Stimulated activated CD8-positive, alpha-beta memory T cell treated with anti-CD3 and anti-CD28 coated beads, Interleukin-4, amount 100 ng/mL, for 4 hours (primary cell): ENCODE data around the gene ALDH1A3.
A peak's percentile ranks its signal among the peaks of the same experiment; 100 is the strongest.
"Not testable (repeated sequence)": the region's sequence is repeated elsewhere in the genome, so short reads cannot be mapped to it uniquely, and the experiment has no call there.

Source experiments
- DNase-seq, 2 donors: peaks; one replicate each; pipeline ENCODE4 v3.0.0-alpha.2; 2020; ENCODE audit warnings: low read depth in 2 of 2, low spot score in 1 of 2

Gene ALDH1A3

DNA sequence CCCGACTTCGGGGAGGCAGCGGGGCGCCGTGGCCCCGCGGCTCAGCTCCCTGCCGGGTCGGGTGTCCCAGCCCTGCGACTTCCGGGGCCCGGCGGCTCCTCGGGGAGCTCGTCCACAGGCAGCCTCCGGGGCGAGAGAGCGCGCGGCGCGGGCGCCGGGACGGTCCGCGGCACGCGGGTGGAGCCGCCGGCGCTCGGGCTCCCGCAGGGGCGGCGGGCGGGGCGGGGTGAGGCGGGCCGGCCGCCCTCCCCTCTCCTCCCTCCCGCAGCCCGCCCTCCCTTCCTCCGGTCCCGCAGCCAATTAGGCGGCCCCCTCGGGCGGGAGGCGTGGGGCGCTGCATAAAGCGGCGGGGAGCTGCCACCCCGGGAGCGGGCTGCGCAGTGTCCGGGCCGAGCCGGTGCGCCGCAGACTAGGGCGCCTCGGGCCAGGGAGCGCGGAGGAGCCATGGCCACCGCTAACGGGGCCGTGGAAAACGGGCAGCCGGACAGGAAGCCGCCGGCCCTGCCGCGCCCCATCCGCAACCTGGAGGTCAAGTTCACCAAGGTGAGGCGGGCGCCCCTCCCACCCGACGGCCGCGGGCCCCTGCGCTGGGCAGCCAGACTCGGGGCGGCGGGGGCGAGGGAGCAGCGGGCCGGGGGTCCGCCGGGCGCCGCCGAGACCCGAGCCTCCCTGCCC is at the start of gene ALDH1A3:
Gene ALDH1A3 (plus strand): TSS at position 368 of the 675 bp plus-strand sequence. CDS start 77 bp downstream, at position 445.
- no peak for DNase-seq

DNA sequence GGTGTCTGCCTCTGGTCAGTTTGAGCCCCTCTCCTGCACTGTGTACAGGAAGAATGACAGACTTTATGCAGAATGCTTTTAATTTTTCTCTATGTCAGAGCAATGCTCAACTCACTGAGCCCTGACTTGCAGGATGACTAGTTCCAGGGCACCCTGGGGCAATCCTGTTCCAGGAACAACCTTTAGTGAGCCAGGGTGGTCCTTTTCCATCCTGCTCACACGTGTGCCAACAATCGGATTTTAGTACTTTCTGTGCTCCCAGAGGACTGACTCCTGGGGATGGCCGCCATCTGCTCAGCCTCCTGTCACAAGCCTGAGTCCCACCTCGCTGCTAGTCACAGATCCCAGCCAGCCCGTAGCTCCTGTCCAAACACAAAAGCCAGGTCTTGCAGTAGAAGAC is 48.2 kb upstream of the ALDH1A3 start:
- DNase-seq, result no peak

DNA sequence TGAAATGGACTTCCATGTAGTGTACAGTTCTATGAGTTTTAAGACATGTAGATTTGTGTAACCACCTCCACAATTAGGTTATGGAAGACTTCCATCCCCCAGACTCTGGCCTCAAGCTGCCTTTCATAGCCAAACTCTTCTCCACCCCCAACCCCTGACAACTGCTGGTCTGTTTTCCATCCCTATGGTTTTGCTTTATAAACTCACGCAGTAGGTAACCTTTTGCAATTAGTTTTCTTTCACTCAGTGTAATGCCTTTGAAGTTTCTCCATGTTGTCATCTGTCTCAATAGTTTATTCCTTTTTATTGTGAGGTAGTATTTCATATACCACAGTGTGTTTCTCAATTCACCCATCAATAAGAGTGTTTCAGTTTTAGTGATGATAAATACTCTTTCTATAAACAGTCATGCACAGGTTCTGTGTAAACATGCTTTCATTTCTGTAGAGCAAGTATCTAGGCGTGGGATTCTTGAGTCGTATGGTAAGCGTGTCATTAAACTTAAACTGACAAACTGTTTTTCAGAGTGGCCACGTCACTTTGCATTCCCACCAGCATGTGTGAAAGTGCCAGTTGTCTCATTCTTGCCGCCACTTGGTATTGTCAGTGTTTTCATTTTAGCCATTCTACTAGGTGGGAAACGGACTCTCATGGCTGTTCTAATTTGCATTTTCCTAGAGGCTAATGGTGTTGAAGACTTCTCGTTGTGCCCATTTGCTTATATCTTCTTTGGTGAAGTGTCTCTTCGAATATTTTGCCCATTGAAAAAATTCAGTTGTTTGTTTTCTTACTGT is 47.3 kb upstream of the ALDH1A3 start:
- DNase-seq, result no peak

DNA sequence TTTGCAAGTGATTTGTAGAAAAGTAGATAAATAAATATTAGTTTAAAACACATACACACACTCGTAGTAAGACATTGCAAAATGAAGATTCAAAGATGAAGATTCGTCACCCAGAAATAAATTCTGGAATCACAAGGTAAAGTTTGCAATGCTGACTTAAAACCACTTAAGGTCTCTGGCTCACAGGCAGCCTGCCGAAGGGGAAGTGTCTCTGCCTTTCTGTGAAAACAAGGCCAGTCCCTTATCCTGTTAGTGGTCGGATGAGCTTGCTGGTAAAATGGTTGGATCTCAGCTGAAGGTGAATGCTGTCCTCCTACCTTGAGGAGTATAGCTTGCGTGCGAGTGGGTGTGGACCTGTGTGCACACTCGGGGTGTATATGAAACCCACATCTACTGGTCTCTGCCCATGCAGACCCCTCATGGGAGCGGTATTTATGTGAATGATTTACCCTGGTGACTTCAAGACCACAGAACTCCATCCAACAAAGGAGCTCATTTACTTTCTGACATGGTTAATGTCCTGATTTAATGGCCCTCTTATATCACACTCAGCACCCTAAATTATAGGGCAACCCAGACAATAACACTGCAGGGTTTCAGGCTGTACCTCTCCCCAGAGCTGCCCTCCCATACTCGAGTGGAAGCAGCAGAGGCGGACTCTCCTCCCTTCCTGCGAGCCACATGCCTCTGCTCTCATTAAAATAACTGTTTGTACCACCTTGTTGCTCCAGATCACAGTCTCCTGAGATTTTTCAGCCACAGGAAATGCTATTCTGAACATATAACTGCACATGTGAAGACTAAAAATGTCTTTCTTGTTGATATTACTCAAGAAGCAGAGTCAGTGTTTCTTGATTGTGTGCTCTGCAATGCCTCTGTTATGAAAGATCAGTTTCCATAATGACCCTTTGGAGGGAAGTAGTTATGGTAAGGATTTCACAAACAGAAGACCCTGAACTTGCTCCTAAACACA is 45.9 kb upstream of the ALDH1A3 start:
- DNase-seq, result no peak

DNA sequence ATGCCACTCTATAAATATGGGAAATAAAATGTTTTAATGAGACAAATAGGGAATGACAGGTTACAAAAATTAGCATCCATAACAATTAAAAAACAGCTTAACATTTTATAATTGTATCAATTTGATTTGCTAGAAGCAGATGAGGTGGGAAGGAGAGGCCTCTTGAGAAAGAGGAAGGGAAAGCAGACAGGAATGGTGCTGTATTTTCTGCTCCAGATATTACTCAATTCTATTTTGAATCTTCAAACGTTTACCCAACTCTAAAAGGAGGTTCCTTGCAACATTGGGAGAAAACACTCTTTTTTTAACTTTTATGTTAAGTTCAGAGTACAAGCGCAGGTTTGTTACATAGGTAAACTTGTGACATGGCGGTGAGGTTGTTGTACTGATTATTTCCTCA is 44.9 kb upstream of the ALDH1A3 start:
- no peak for DNase-seq

- no peak for DNase-seq
Observed at GRCh38 chr15:100835636-100836035, 44.0 kb upstream of the ALDH1A3 start.

- no peak for DNase-seq
Observed at GRCh38 chr15:100836501-100836900, 43.1 kb upstream of the ALDH1A3 start.

GRCh38 chr15:100841426-100841825 is 38.2 kb upstream of the ALDH1A3 start:
- no peak for DNase-seq

- DNase-seq, result no peak
Observed at GRCh38 chr15:100842756-100843730, 36.6 kb upstream of the ALDH1A3 start.

DNA sequence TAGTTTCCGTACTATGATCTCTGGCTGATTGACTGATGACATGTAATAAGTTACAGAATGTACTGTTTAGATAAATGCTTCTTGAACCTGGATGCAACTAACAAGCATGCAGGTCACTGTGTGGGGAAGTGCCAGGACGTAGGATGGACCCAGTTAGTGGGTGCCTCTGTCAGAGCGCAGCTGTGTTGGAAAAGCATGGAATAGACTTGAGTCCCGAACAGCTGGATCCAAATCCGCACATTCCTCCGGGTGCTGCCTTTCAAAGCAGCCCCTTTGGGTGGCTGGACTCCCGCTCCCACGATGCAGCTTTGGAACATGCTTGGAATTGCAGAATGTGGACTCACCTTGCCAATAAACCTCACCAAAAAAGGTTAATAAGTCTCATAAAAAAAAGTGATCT is 35.5 kb upstream of the ALDH1A3 start:
- no peak for DNase-seq

DNA sequence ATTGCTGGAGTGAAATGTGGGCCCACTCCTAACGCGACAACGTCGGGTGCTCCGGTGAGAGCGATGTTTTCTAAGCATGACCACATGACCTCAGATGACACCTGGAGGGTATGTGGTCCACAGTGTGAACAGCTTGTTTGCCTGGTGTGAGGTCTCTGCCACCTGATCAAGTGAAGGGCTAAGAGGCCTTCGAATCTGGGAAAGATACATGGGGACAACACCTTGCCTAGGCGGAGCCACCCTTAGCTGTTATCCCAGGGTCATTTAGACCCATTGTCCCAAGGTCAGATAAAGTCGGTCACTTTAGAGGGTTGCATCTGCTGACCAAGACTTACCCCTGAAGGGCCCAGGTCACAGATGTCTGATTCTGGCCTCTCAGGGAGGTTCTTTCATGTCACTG is 34.9 kb upstream of the ALDH1A3 start:
- DNase-seq, result no peak

GRCh38 chr15:100847194-100847593 is 32.4 kb upstream of the ALDH1A3 start:
- no peak for DNase-seq

GRCh38 chr15:100849021-100849854 is 30.4 kb upstream of the ALDH1A3 start:
- DNase-seq, result peak in 1 of 2 donors; percentile 5

DNA sequence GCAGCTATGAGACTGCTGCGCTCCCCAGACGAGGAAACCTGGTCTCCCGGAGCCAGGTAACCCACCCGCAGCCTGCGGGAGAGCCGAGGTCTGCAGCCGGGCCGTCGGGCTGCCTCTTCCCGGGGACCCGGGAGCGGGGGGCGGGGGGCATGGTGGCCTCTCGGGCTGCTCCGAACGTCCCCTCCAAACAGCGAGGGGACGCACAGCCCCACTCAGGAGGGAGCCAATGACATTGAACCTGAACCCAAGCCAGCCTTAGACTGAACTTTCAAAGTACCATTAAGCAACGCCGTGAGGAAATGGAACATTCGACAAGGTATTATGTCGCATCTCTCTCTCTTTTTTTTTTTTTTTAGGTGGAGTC is 29.8 kb upstream of the ALDH1A3 start:
- DNase-seq, result no peak

GRCh38 chr15:100851428-100852015 is 28.1 kb upstream of the ALDH1A3 start:
- not testable (repeated sequence) for DNase-seq

- DNase-seq, result no peak
Observed at GRCh38 chr15:100852630-100853029, 27.0 kb upstream of the ALDH1A3 start.

DNA sequence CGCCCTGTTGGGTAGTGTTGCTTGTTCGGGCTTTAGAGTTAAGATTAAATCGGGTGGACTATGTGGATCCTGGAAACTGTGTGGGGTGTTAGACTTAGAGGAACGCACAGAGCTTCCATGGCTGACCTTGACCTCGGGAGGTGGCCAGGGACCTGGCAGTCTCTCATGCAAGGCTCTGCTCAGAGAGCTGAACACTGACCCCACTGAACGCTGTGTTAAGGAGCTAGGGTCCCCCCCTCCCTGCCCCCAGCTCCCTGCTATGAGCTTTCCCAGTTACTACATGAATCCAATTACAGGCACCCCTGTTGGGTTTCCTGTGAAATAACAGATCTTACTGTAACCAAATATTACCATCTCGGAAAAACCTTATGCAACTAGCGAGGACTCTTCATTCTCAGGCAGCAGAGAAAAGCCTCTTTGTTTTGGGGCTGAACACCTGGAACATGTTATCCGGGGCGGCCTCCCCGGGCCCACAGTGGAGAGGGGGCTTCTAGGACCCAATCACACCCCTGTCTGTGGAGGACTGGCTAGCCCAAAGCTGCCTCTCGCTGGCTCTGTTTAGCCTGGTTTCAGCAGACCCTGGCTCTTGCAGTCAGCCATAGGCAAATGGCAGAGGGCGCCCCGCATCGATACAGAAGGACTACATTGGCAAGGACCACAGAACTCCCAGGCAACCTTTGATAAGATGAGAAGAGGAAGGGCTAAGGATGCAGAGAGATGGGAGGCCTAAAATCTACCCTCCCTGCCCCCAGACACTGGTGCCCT is 25.8 kb upstream of the ALDH1A3 start:
- no peak for DNase-seq

GRCh38 chr15:100856867-100857266 is 22.8 kb upstream of the ALDH1A3 start:
- no peak for DNase-seq
